ENCODE data around the gene CCDC9. TPM values are rescaled to one million over a fixed set of nuclear protein-coding genes. Genes with fewer than 3 reads are reported as not detected.

CCDC9 gene
- total and polyA plus RNA-seq, 4 donors: 1.4 to 8.1 (median 5.4) TPM

DNA sequence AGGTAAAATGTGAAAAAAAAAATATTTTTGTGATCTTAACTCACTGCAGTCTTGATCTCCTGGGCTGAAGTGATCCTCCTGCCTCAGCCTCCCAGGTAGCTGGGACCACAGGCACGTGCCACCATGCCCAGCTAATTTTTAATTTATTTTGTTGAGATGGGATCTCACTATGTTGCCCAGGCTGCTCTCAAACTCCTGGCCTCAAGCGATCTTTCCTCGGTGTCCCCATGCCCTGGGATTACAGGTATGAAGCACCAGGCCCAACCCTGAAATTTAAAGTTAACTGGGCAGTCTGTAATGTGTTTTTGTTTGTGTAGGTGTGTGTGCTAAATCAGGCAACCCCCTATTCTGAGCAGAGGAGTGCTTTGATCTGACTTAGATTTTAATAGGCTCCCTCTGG, 50.0 kb downstream of the CCDC9 start:
- H3K4me3 ChIP-seq (ENCODE audit: low read depth in 1 of 3, low read length in 3 of 3): no peak overlapping the region
- no peak overlapping the region for H3K9ac ChIP-seq (ENCODE audit: low read depth in 1 of 2, low read length in 2 of 2)
- H3K36me3 ChIP-seq (ENCODE audit: control insufficient read depth in 4 of 4, insufficient read depth in 3 of 4, low read depth in 1 of 4, low read length in 3 of 4): no peaks in the 10 kb centered on the region
- DNase-seq (ENCODE audit: low spot score): no peak
- H3K27me3 ChIP-seq (ENCODE audit: control insufficient read depth in 4 of 4, insufficient read depth in 4 of 4, low read length in 3 of 4): no peaks in the 10 kb centered on the region
- peaks cover 0 to 5% (median 0%) of the 10 kb centered on the region in 4 donors for H3K4me1 ChIP-seq (ENCODE audit: control insufficient read depth in 4 of 4, insufficient read depth in 4 of 4, low read length in 3 of 4)
- H3K27ac ChIP-seq (ENCODE audit: low read depth in 1 of 2, low read length in 2 of 2): no peak overlapping the region
- WGBS: 92% methylated on average over 3 of the region's 3 CpGs
- H3K9me3 ChIP-seq (ENCODE audit: control insufficient read depth in 4 of 4, low read length in 3 of 4): no peaks in the 10 kb centered on the region
- TF ChIP-seq, protein P1, sequence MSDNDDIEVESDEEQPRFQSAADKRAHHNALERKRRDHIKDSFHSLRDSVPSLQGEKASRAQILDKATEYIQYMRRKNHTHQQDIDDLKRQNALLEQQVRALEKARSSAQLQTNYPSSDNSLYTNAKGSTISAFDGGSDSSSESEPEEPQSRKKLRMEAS (IDR thresholded peaks at IDR 0.05): no peak
- TF ChIP-seq JUND (IDR thresholded peaks at IDR 0.05): no peak
- TF ChIP-seq SP1 (IDR thresholded peaks at IDR 0.05): no peak
- no peak for TF ChIP-seq HNF4G (IDR thresholded peaks at IDR 0.05)
- TF ChIP-seq, protein P2, sequence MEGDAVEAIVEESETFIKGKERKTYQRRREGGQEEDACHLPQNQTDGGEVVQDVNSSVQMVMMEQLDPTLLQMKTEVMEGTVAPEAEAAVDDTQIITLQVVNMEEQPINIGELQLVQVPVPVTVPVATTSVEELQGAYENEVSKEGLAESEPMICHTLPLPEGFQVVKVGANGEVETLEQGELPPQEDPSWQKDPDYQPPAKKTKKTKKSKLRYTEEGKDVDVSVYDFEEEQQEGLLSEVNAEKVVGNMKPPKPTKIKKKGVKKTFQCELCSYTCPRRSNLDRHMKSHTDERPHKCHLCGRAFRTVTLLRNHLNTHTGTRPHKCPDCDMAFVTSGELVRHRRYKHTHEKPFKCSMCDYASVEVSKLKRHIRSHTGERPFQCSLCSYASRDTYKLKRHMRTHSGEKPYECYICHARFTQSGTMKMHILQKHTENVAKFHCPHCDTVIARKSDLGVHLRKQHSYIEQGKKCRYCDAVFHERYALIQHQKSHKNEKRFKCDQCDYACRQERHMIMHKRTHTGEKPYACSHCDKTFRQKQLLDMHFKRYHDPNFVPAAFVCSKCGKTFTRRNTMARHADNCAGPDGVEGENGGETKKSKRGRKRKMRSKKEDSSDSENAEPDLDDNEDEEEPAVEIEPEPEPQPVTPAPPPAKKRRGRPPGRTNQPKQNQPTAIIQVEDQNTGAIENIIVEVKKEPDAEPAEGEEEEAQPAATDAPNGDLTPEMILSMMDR (IDR thresholded peaks at IDR 0.05; ENCODE audit: low read depth, low read length, missing input control): no peak
- no peak for TF ChIP-seq HNF4A (conservative IDR thresholded peaks at IDR 0.05)
- no peak for TF ChIP-seq EGR1 (IDR thresholded peaks at IDR 0.05; ENCODE audit: low read depth in 2 of 2)
- TF ChIP-seq RXRA (IDR thresholded peaks at IDR 0.05): no peak
- TF ChIP-seq, protein P3, sequence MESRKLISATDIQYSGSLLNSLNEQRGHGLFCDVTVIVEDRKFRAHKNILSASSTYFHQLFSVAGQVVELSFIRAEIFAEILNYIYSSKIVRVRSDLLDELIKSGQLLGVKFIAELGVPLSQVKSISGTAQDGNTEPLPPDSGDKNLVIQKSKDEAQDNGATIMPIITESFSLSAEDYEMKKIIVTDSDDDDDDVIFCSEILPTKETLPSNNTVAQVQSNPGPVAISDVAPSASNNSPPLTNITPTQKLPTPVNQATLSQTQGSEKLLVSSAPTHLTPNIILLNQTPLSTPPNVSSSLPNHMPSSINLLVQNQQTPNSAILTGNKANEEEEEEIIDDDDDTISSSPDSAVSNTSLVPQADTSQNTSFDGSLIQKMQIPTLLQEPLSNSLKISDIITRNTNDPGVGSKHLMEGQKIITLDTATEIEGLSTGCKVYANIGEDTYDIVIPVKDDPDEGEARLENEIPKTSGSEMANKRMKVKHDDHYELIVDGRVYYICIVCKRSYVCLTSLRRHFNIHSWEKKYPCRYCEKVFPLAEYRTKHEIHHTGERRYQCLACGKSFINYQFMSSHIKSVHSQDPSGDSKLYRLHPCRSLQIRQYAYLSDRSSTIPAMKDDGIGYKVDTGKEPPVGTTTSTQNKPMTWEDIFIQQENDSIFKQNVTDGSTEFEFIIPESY (IDR thresholded peaks at IDR 0.05): no peak
- TF ChIP-seq GABPA (IDR thresholded peaks at IDR 0.05 in 1 of 2, conservative IDR thresholded peaks at IDR 0.05 in 1 of 2): no peak
- no peak for TF ChIP-seq YY1 (IDR thresholded peaks at IDR 0.05)
- no peak for TF ChIP-seq FOXA1 (IDR thresholded peaks at IDR 0.05)
- TF ChIP-seq, protein P4, sequence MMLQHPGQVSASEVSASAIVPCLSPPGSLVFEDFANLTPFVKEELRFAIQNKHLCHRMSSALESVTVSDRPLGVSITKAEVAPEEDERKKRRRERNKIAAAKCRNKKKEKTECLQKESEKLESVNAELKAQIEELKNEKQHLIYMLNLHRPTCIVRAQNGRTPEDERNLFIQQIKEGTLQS (IDR thresholded peaks at IDR 0.05): no peak
- no peak for TF ChIP-seq TAF1 (conservative IDR thresholded peaks at IDR 0.05)
- TF ChIP-seq FOXA2 (IDR thresholded peaks at IDR 0.05): no peak
- TF ChIP-seq, protein P5, sequence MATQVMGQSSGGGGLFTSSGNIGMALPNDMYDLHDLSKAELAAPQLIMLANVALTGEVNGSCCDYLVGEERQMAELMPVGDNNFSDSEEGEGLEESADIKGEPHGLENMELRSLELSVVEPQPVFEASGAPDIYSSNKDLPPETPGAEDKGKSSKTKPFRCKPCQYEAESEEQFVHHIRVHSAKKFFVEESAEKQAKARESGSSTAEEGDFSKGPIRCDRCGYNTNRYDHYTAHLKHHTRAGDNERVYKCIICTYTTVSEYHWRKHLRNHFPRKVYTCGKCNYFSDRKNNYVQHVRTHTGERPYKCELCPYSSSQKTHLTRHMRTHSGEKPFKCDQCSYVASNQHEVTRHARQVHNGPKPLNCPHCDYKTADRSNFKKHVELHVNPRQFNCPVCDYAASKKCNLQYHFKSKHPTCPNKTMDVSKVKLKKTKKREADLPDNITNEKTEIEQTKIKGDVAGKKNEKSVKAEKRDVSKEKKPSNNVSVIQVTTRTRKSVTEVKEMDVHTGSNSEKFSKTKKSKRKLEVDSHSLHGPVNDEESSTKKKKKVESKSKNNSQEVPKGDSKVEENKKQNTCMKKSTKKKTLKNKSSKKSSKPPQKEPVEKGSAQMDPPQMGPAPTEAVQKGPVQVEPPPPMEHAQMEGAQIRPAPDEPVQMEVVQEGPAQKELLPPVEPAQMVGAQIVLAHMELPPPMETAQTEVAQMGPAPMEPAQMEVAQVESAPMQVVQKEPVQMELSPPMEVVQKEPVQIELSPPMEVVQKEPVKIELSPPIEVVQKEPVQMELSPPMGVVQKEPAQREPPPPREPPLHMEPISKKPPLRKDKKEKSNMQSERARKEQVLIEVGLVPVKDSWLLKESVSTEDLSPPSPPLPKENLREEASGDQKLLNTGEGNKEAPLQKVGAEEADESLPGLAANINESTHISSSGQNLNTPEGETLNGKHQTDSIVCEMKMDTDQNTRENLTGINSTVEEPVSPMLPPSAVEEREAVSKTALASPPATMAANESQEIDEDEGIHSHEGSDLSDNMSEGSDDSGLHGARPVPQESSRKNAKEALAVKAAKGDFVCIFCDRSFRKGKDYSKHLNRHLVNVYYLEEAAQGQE (IDR thresholded peaks at IDR 0.05): no peak
- TF ChIP-seq RAD21 (IDR thresholded peaks at IDR 0.05): no peak
- no peak for TF ChIP-seq NR2F2 (IDR thresholded peaks at IDR 0.05)
